Endothelial cell of umbilical vein (primary cell): ENCODE results near the gene CEP20. TPM values are rescaled to one million over a fixed set of nuclear protein-coding genes. Genes with fewer than 3 reads are reported as not detected.

Source experiments
- BruUV-seq: library from RNA; stranded (reverse); fragments of 400-500 nt; replicated peaks from 2 replicates; lab custom pipeline; 2021; lab: Mats Ljungman, UMichigan
- CTCF ChIA-PET: fragments of 300-600, 350-600 bp; sonication (Branson Sonifier 250); formaldehyde crosslinking; loops from one replicate; lab custom pipeline; 2021; ENCODE audit warnings: antibody characterized with exemption, inconsistent platforms; lab: Charles Lee
- POLR2A ChIA-PET: fragments of 300-600, 350-600 bp; sonication (Branson Sonifier 250); formaldehyde crosslinking; loops from one replicate; lab custom pipeline; 2021; ENCODE audit warnings: antibody characterized with exemption, inconsistent platforms; lab: Charles Lee
- DNase-seq: peaks from one replicate; pipeline ENCODE4 v3.0.0-alpha.2; 2011; ENCODE audit warnings: low read depth, low spot score
- FAIRE-seq: peaks from 2 replicates; lab custom pipeline; 2011; peaks lifted over from hg19 to GRCh38; lab: Jason Lieb, UNC
- H2AFZ ChIP-seq: 2 replicates; pipeline ENCODE4 v1.6.0; 2012; ENCODE audit warnings: low read depth, low read length, control low read depth, inconsistent platforms
- H3K27ac ChIP-seq: 2 replicates; pipeline ENCODE4 v1.5.1; 2011; ENCODE audit warnings: low read depth, mild to moderate bottlenecking, control low read depth, low read length, moderate library complexity; ENCODE audit not compliant: insufficient read depth
- H3K27me3 ChIP-seq, 2 experiments: 2 replicates each; pipeline versions ENCODE4 v1.6.0 to v1.6.1; 2011; ENCODE audit warnings: low read length in 2 of 2, mixed read lengths in 1 of 2; ENCODE audit not compliant: control insufficient read depth in 2 of 2, insufficient read depth in 2 of 2
- H3K36me3 ChIP-seq, 2 experiments: 2 replicates in 1 of 2; 3 replicates in 1 of 2; pipeline ENCODE4 v1.5.1; 2011; ENCODE audit warnings: low read length in 2 of 2, mild to moderate bottlenecking in 1 of 2, moderate library complexity in 1 of 2; ENCODE audit not compliant: control insufficient read depth in 2 of 2, insufficient read depth in 2 of 2; ENCODE audit errors: extremely low read depth in 1 of 2
- H3K4me1 ChIP-seq: 3 replicates; pipeline ENCODE4 v1.5.1; 2011; ENCODE audit warnings: mild to moderate bottlenecking, low read length; ENCODE audit not compliant: control insufficient read depth, insufficient read depth; ENCODE audit errors: extremely low read depth
- H3K4me2 ChIP-seq: 2 replicates; pipeline ENCODE4 v1.6.1; 2011; ENCODE audit warnings: low read length, control low read depth, mixed read lengths; ENCODE audit not compliant: insufficient read depth
- H3K4me3 ChIP-seq, 3 experiments: fragments of 200-600 bp in 1 of 3; sonication (generic), shearing (Covaris generic) in 1 of 3; replicated peaks in 1 of 3; 2 replicates each; pipeline ENCODE4 v1.5.1; 2011 to 2016; ENCODE audit warnings: control low read depth in 3 of 3, low read length in 3 of 3, mild to moderate bottlenecking in 2 of 3, inconsistent platforms in 1 of 3, low read depth in 1 of 3, moderate library complexity in 1 of 3; ENCODE audit not compliant: insufficient read depth in 1 of 3
- H3K79me2 ChIP-seq: 2 replicates; pipeline ENCODE4 v1.6.0; 2012; ENCODE audit warnings: low read length, inconsistent platforms; ENCODE audit not compliant: control insufficient read depth, insufficient read depth
- H3K9ac ChIP-seq: replicated peaks from 2 replicates; pipeline ENCODE3; 2011; ENCODE audit warnings: low read length, control low read depth; ENCODE audit not compliant: insufficient read depth; ENCODE audit errors: extremely low read depth
- H3K9me1 ChIP-seq: replicated peaks from 3 replicates; pipeline ENCODE4 v1.6.0; 2011; ENCODE audit warnings: mild to moderate bottlenecking, low read length; ENCODE audit not compliant: control insufficient read depth, insufficient read depth; ENCODE audit errors: extremely low read depth
- H3K9me3 ChIP-seq: replicated peaks from 2 replicates; pipeline ENCODE4 v1.5.1; 2012; ENCODE audit warnings: low read length, inconsistent platforms; ENCODE audit not compliant: control insufficient read depth, insufficient read depth
- H4K20me1 ChIP-seq: replicated peaks from 2 replicates; pipeline ENCODE3; 2011; ENCODE audit warnings: mild to moderate bottlenecking, low read length; ENCODE audit not compliant: control insufficient read depth, insufficient read depth; ENCODE audit errors: extremely low read depth
- FOS ChIP-seq: IDR thresholded peaks from 2 replicates; pipeline ENCODE4 v1.6.1; 2011; ENCODE audit warnings: mild to moderate bottlenecking, low read length, moderate library complexity, borderline replicate concordance; ENCODE audit not compliant: insufficient read depth
- GATA2 ChIP-seq: IDR thresholded peaks from 2 replicates; pipeline ENCODE4 v1.7.0; 2011; ENCODE audit warnings: low read depth, mild to moderate bottlenecking, moderate library complexity, mixed read lengths, low read length; ENCODE audit not compliant: insufficient read length, insufficient read depth
- JUN ChIP-seq: IDR thresholded peaks from 2 replicates; pipeline ENCODE4 v1.6.1; 2011; ENCODE audit warnings: borderline replicate concordance, low read depth; ENCODE audit not compliant: insufficient read length, insufficient read depth
- POLR2A ChIP-seq: IDR thresholded peaks from 2 replicates; pipeline ENCODE4 v1.6.1; 2012; ENCODE audit warnings: low read depth, mild to moderate bottlenecking, control low read depth, low read length
- POLR2AphosphoS5 ChIP-seq: IDR thresholded peaks from 2 replicates; pipeline ENCODE4 v1.6.1; 2012; ENCODE audit warnings: low read depth, mild to moderate bottlenecking, control low read depth, low read length, moderate library complexity; ENCODE audit not compliant: insufficient read depth
- dilution Hi-C: fragments of 300-500 bp; cut with MboI; formaldehyde crosslinking; loops from one replicate; pipeline ENCODE4 v1.15.0; 2019; ENCODE audit warnings: low sequenced_read_pairs; ENCODE audit not compliant: extremely low pct_ligation_motif_present
- intact Hi-C: fragments of 100-400 bp; cut with micrococcal nuclease; formaldehyde crosslinking; loops from one replicate; pipeline ENCODE4 v1.10.0; 2022
- polyA plus RNA-seq, 4 experiments: library from polyadenylated mRNA; depleted of rRNA in 3 of 4; stranded (reverse) in 3 of 4; unstranded in 1 of 4; fragments of >200 nt; gene quantifications; 2 replicates each; pipeline versions ENCODE4 v1.2.1 to v1.2.3, GENCODE V29; 2011 to 2012; ENCODE audit warnings: missing spikeins in 1 of 4
- total RNA-seq: library from RNA; stranded (reverse); gene quantifications from 2 replicates; pipeline ENCODE4 v1.2.3, GENCODE V29; 2021
- TF ChIP-seq, protein P1 (sequence below): IDR thresholded peaks from 2 replicates; pipeline ENCODE4 v1.6.1; 2011; ENCODE audit not compliant: insufficient read depth, insufficient read length
- TF ChIP-seq, protein P2 (sequence below), 2 donors: IDR thresholded peaks; 1 replicate in 1 of 2; 2 replicates in 1 of 2; pipeline ENCODE4 v1.5.1; 2011; ENCODE audit warnings: low read length in 2 of 2, mild to moderate bottlenecking in 2 of 2, moderate library complexity in 2 of 2, control low read depth in 1 of 2, inconsistent platforms in 1 of 2, low read depth in 1 of 2; ENCODE audit not compliant: insufficient read depth in 1 of 2; ENCODE audit errors: extremely low read depth in 1 of 2

CEP20 gene
- total and polyA plus RNA-seq, 2 donors (not counting 3 experiments of a cell fraction or from before 2014, with no cell fraction given), result 9.5 to 28.0 TPM

DNA sequence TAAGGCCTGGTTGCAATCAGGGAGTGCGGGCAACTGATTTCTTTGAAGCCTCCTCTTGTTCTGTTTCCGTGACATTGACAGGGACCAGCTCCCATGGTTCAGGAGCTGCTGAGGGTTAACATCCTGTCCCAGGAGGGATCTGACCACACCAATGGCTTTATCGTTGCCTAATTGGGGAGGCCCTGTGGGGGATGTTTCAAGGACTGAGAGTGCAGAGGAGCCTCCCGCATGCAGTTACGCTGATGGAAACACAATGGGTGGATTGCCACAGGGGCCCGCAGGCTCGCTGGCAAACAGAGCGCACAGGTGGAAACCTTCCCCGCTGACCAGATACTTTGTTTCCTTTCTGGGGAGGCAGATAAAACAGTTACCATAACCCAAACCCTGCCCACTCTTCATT, 37.2 kb upstream of the CEP20 start:
- no peaks in the 10 kb centered on the region for H3K9me1 ChIP-seq
- ChIA-PET POLR2A (no interaction called here), CTCF (interaction anchor here (0.9 to 1.2 kb wide), 4 partner anchors 14 to 46 kb away, joined by 3 to 4 read pairs (median 3); partner anchors contain the start of gene CEP20)
- no peaks in the 10 kb centered on the region for H3K27me3 ChIP-seq
- H2AFZ ChIP-seq, result no peak overlapping the region
- no peaks in the 10 kb centered on the region for H3K4me1 ChIP-seq
- intact Hi-C loops (no loop called here), dilution Hi-C loops (no loop called here)
- H4K20me1 ChIP-seq, result no peaks in the 10 kb centered on the region
- no TSS peak for BruUV-seq
- no peaks in the 10 kb centered on the region for H3K79me2 ChIP-seq
- H3K9me3 ChIP-seq, result no peaks in the 10 kb centered on the region
- no peak overlapping the region for H3K9ac ChIP-seq
- H3K4me3 ChIP-seq, result no peak overlapping the region
- H3K4me2 ChIP-seq, result no peak overlapping the region
- no peak overlapping the region for H3K27ac ChIP-seq
- no peaks in the 10 kb centered on the region for H3K36me3 ChIP-seq
- FAIRE-seq, result no peak
- no peak for DNase-seq
- TF ChIP-seq JUN (no peak), POLR2AphosphoS5 (no peak), GATA2 (no peak), FOS (no peak), POLR2A (no peak)
- TF ChIP-seq, protein P1, sequence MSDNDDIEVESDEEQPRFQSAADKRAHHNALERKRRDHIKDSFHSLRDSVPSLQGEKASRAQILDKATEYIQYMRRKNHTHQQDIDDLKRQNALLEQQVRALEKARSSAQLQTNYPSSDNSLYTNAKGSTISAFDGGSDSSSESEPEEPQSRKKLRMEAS, result no peak
- TF ChIP-seq, protein P2, sequence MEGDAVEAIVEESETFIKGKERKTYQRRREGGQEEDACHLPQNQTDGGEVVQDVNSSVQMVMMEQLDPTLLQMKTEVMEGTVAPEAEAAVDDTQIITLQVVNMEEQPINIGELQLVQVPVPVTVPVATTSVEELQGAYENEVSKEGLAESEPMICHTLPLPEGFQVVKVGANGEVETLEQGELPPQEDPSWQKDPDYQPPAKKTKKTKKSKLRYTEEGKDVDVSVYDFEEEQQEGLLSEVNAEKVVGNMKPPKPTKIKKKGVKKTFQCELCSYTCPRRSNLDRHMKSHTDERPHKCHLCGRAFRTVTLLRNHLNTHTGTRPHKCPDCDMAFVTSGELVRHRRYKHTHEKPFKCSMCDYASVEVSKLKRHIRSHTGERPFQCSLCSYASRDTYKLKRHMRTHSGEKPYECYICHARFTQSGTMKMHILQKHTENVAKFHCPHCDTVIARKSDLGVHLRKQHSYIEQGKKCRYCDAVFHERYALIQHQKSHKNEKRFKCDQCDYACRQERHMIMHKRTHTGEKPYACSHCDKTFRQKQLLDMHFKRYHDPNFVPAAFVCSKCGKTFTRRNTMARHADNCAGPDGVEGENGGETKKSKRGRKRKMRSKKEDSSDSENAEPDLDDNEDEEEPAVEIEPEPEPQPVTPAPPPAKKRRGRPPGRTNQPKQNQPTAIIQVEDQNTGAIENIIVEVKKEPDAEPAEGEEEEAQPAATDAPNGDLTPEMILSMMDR (IDR thresholded peaks at IDR 0.05; ENCODE audit: extremely low read depth in 1 of 2, insufficient read depth in 1 of 2, low read depth in 1 of 2, low read length in 2 of 2), result no peak
